ENCODE results near the gene CADPS2.
"Not testable (repeated sequence)": the region's sequence is repeated elsewhere in the genome, so short reads cannot be mapped to it uniquely, and the experiment has no call there.

The CADPS2 gene

DNA sequence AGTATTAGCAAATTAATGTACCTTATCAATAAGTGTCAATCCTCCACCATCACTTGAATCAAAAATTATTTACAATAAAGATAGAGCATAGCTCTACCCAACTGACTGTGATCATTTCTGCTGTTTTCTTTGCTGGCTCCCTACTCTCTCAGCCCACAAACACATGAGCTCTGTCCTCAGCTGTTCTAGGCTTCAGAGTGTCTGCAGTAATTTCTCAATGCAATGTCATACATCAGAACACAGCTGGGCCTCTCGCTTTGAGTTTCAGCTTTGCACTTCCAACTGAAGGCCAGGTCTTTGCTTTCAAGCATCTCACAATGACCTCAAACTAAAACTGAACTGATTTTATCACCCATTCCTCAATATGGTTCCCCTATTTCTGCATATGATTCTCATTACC lies 243.0 kb downstream of the CADPS2 start:
- DNase-seq (ENCODE audit: low read depth): no peak
- no peak overlapping the region for H3K4me3 ChIP-seq (replicated peaks; ENCODE audit: low read depth, low read length)
- TF ChIP-seq, protein P1, sequence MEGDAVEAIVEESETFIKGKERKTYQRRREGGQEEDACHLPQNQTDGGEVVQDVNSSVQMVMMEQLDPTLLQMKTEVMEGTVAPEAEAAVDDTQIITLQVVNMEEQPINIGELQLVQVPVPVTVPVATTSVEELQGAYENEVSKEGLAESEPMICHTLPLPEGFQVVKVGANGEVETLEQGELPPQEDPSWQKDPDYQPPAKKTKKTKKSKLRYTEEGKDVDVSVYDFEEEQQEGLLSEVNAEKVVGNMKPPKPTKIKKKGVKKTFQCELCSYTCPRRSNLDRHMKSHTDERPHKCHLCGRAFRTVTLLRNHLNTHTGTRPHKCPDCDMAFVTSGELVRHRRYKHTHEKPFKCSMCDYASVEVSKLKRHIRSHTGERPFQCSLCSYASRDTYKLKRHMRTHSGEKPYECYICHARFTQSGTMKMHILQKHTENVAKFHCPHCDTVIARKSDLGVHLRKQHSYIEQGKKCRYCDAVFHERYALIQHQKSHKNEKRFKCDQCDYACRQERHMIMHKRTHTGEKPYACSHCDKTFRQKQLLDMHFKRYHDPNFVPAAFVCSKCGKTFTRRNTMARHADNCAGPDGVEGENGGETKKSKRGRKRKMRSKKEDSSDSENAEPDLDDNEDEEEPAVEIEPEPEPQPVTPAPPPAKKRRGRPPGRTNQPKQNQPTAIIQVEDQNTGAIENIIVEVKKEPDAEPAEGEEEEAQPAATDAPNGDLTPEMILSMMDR (IDR thresholded peaks at IDR 0.05; ENCODE audit: low read length, missing control alignments): no peak

DNA sequence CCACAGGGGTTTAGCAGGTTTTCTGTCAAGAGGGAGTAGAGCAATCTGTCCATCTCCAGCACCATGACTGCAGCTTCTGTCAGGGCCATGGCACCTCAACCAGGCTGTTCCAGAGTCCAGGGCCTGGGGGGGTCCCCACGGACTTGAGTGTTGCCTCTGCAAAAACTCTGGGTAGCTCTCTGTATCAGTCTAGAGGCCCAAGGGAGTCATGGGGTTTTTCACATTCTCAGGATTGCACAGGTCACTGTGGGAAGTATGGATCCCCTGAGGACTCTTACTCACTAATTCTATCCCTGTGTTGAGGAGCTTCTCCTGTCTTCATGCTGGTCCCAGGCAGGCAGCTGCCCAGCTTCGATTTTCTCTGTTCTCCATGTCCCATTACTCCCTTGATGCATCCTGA lies 247.8 kb downstream of the CADPS2 start:
- TF ChIP-seq, protein P1 (IDR thresholded peaks at IDR 0.05; ENCODE audit: low read length, missing control alignments): no peak
- DNase-seq (ENCODE audit: low read depth): no peak
- H3K4me3 ChIP-seq (replicated peaks; ENCODE audit: low read depth, low read length): no peak overlapping the region

DNA sequence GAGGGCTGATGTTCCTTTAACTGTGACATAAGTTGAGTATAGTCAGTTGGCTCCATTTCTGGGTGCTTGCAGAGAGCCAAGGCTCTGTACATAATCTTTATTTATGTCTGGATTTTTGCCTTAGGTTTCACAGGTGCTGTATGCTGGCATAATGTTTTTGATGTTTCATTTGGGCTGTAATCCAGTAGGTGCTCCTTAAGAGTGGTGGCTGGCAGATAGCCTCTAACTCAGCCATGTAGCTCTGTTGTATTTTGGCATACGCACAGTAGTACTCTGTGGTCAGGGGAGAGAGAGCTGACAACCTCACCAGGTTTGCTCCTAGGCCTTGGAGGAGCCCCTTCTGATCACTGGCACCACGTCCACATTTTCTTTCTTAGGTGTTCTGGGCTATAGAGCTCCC lies 248.5 kb downstream of the CADPS2 start:
- H3K4me3 ChIP-seq (replicated peaks; ENCODE audit: low read depth, low read length): no peak overlapping the region
- DNase-seq (ENCODE audit: low read depth): no peak
- TF ChIP-seq, protein P1 (IDR thresholded peaks at IDR 0.05; ENCODE audit: low read length, missing control alignments): no peak

DNA sequence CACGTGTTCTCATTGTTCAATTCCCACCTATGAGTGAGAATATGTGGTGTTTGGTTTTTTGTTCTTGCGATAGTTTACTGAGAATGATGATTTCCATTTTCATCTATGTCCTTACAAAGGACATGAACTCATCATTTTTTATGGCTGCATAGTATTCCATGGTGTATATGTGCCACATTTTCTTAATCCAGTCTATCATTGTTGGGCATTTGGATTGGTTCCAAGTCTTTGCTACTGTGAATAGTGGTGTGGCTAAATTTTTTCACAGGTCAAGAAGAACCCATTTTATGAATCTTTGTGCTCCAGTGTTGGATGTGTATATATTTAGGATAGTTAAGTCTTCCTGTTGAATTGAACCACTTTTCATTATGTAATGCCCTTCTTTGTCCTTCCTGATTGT lies 250.8 kb downstream of the CADPS2 start:
- not testable (repeated sequence) for H3K4me3 ChIP-seq (replicated peaks; ENCODE audit: low read depth, low read length); DNase-seq (ENCODE audit: low read depth)

DNA sequence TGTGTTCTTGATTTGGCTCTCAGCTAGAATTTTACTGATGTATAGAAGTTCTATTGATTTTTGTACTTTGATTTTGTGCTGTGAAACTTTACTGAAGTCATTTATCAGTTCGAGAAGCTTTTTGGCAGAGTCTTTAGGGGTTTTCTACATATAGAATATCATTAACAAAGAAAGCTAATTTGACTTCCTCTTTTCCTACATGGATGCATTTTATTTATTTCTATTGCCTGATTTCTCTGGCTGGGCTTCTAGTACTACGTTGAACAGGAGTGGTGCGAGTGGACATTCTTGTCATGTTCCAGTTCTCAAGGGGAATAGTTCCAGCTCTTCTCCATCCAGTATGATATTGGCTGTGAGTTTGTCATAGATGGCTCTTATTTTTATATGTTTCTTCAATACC lies 252.8 kb downstream of the CADPS2 start:
- TF ChIP-seq, protein P1 (IDR thresholded peaks at IDR 0.05; ENCODE audit: low read length, missing control alignments): no peak
- DNase-seq (ENCODE audit: low read depth): no peak
- no peak overlapping the region for H3K4me3 ChIP-seq (replicated peaks; ENCODE audit: low read depth, low read length)

DNA sequence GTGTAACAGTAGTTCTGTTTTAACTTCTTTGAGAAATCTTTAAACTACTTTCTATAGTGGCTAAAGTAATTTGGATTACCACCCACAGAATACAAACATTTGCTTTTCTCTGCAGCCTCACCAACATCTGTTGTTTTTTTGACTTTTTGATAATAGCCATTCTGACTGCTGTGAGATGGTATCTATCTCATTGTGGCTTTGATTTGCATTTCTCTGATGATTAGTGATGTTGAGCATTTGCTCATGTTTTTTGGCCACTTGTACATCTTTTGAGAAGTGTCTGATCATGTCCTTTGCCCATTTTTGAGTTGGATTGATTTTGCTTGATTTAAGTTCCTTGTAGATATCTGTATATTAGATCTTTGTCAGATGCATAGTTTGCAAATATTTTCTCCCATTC lies 254.0 kb downstream of the CADPS2 start:
- no peak for DNase-seq (ENCODE audit: low read depth)
- no peak overlapping the region for H3K4me3 ChIP-seq (replicated peaks; ENCODE audit: low read depth, low read length)
- TF ChIP-seq, protein P1 (IDR thresholded peaks at IDR 0.05; ENCODE audit: low read length, missing control alignments): no peak

DNA sequence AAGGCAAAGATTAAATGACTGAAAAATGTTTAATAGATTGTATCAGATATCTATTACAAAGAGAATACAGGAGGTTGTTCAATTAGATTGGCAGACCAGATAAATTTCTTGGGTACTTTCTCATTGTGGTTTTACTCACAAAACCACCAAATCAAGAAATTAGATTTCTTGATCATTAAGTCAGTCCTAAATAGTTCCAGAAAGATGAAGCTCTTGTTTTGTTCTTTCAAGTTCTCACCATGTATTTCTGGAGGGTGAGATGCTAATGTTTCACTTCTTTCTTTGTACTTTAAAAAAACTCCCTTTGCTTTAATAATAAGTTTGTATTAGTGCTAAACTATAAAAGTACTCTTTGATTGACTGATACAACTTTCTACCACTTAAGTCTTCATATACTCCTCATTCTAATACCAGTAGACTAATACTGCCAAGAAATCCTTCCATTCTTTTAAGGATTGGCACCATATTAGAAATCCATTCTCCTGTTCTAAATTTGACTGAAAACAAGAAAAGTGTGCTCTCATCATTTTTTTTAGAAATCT lies 256.8 kb downstream of the CADPS2 start:
- TF ChIP-seq, protein P1 (IDR thresholded peaks at IDR 0.05; ENCODE audit: low read length, missing control alignments): no peak
- DNase-seq (ENCODE audit: low read depth): no peak
- H3K4me3 ChIP-seq (replicated peaks; ENCODE audit: low read depth, low read length): no peak overlapping the region

Data from fibroblast of pulmonary artery (primary cell).